Activated T-helper 1 cell treated with anti-CD3 and anti-CD28 coated beads, Interleukin-2, amount 50 U/mL, for 16 hours (primary cell): Measurements from ENCODE around the gene SIGLEC5.

ENCODE experiments used
- DNase-seq, 2 donors: peaks; one replicate each; pipeline ENCODE4 v3.0.0-alpha.2; 2020; ENCODE audit warnings: low read depth in 1 of 2, low spot score in 1 of 2

Gene SIGLEC5

GRCh38 chr19:51628153-51628939 lies 1.9 kb downstream of the SIGLEC5 start:
- DNase-seq, result no peak

GRCh38 chr19:51627491-51628138 lies 2.6 kb downstream of the SIGLEC5 start:
- no peak for DNase-seq

GRCh38 chr19:51626675-51627074 lies 3.5 kb downstream of the SIGLEC5 start:
- DNase-seq, result no peak

GRCh38 chr19:51621178-51621577 lies 9.0 kb downstream of the SIGLEC5 start:
- DNase-seq, result no peak

- no peak for DNase-seq
These were observed 14.2 kb downstream of the SIGLEC5 start for GRCh38 chr19:51615991-51616390.

DNA sequence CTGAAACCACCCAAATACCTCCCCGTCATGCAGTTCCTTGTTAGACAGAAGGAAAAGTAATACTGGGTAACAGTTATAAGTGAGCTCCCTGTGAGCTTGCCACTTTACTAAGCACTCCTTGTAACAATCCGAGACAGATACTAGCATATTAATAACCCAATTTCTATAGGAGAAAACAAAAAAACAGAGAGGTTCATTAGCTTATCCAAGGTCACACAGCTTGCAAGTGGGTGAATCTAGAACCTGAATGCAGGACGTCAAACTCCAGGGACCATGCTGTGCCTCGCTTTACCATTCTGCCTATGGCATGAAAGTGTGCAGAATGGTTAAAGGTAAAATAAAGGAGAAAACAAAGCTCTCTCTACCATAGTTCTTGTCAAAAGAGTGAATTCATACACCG lies 15.4 kb downstream of the SIGLEC5 start:
- DNase-seq, result no peak

- DNase-seq, result no peak
These were observed 19.6 kb downstream of the SIGLEC5 start for GRCh38 chr19:51610576-51610975.

DNA sequence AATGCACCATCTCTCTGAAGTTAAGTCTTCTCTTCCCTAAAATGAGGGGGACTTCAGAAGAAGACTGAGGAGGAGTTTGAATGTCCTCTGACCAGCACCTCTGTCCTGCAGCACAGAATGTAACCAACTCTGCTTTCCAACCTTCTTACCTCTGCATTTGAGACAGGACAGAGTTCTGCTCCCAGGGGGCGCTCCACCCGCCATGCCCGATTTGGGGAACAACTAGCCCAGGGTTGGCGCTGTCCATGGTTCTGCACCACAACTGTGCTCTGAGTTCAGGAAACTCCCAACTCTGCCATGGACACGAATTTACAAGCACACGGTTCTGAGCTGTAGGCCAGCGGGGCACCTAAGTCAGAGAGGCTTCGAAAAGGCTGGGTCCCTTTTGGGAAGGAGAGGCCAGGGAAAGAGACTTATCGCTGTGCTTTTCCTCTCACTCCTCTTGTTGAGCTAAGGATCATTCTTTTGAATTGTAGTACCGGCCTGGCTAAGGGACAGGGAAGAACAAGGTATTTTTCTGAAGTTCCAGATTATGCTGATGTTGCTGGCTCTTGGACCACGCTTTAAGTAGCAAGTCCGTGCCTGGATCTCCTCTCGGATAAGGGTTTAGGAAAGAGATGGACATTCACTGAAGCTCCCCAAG lies 22.2 kb downstream of the SIGLEC5 start:
- DNase-seq, result peak in 1 of 2 donors; percentile 31

GRCh38 chr19:51607077-51607476 lies 23.1 kb downstream of the SIGLEC5 start:
- DNase-seq, result no peak

GRCh38 chr19:51602189-51602854 lies 27.9 kb downstream of the SIGLEC5 start:
- DNase-seq, result no peak

DNA sequence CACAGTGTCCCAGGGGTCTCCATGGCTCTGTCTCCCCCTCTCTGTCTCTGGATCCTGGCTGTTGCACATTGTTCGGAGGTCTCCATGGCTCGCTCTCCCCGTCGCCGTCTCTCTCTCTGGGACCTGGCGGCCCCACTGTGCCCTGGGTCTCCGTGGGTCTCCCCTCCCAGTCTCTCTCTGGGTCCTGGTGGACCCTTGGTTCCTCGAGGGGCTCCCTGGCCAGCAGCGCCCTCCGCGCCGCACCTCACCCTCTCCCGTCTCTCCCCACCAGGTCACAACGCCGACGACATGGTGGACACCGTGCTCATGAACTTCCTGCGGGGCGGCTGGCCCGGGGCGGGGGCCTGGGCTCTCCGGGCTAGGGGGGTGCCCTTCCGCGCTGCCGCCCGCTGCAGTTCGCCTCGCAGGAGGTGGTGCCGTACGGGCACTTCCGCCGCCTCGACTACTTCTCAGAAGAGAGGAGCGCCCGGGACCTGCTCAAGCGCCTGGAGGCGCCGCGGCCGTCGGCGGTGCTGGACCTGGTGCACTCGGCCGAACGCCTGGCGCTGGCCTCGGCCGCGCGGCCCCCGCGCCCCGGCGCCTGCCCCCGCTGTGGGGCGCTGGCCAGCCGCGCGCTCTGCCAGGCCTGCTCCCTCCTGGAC lies 29.1 kb downstream of the SIGLEC5 start:
- DNase-seq, result no peak

DNA sequence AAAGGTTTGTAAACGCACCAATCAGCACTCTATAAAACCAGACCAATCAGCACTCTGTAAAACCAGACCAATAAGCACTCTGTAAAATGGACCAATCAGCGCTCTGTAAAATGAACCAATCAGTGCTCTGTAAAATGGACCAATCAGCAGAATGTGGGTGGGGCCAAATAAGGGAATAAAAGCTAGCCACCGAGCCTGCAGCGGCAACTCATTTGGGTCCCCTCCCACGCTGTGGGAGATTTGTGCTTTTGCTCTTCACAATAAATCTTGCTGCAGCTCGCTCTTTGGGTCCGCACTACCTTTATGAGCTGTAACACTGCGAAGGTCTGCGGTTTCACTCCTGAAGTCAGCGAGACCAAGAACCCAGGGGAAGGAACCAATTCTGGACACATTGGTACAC lies 31.1 kb downstream of the SIGLEC5 start:
- DNase-seq, result no peak

GRCh38 chr19:51598159-51598915 lies 31.9 kb downstream of the SIGLEC5 start:
- DNase-seq, result no peak

DNA sequence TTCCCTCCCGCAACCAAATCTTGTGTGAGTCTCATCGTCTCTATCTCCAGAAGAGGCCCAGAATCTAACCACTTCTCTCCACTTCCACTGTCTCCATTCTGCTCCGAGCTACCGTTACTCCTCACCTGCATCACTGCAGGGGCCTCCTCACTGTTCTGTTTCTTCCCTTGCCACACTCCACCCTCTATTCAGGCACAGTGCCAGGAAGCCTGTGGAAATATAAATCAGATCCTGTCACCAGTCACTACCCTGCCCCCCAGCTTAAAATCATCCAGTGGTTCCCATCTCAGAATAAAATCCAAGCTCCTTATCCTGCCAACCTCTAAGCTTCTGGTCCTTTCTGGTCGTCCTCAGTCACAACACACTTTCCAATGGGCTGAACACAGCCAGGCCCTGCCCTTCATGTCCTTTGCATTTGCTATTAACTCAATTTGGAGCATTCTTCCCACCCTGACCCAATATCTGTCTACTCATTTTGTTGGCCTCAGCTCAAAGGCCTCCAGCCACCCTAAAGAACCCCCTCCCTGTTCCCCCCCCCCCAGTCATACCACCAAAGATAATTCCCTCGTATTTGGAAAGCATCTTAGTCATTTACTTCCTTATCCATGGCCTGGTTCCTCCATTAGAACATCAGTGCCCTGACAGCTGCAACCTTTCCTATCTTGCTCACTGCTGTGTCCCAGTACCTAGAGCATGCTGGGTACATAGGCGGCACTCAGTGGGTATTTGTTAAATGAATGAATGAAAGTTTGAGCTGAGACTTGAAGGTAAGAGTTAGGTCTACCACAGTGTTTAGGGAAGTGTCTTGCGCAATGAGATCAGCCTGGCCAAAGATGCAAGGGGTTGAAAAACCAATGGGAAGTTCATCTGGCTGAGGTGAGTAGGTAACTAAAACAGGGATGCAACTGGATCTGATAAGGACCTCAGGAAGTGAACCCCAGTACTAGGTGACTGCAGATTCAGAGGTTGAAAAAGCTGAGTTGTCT lies 34.7 kb downstream of the SIGLEC5 start:
- DNase-seq, result no peak

DNA sequence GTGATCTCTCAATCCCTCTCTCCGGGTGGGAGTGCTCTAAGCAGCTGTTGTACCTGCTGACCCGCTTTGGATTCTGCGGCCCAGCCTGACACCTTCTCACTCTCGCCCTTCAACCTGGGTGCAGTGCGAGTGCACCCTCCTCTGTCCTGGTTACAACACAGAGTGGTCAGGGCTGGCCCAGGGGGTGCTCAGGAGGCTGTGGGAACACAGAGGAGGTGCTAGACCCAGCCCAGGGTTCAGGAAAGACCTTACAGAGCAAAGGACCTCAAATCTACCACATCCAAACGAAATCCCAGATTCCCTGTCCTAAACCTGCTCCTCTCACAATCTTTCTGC lies 35.5 kb downstream of the SIGLEC5 start:
- DNase-seq, result no peak

GRCh38 chr19:51593969-51594773 lies 36.0 kb downstream of the SIGLEC5 start:
- peak; percentile 87 to 93 for DNase-seq

GRCh38 chr19:51593138-51593890 lies 36.9 kb downstream of the SIGLEC5 start:
- DNase-seq, result no peak

- DNase-seq, result no peak
These were observed 37.7 kb downstream of the SIGLEC5 start for GRCh38 chr19:51592521-51592920.
